ACC112 (cell line): Measurements from ENCODE around the gene CERS6.
A peak's percentile ranks its signal among the peaks of the same experiment; 100 is the strongest.

Experiments used
- H2AFZ ChIP-seq: fragments of 200-600 bp; sonication (generic); one replicate; pipeline ENCODE4 v1.6.0; 2017; ENCODE audit warnings: antibody characterized with exemption, low read length; ENCODE audit not compliant: unreplicated experiment
- H3K27ac ChIP-seq: fragments of 200-600 bp; sonication (generic); 2 replicates; pipeline ENCODE4 v1.5.1; 2014; ENCODE audit warnings: low read depth, mild to moderate bottlenecking, antibody characterized with exemption, low read length, moderate library complexity
- H3K27me3 ChIP-seq: fragments of 200-600 bp; sonication (generic); 2 replicates; pipeline ENCODE4 v1.6.1; 2014; ENCODE audit warnings: mild to moderate bottlenecking, antibody characterized with exemption, low read length, moderate library complexity, mixed read lengths; ENCODE audit not compliant: insufficient read depth
- H3K36me3 ChIP-seq: fragments of 200-600 bp; sonication (generic); 2 replicates; pipeline ENCODE4 v1.6.1; 2016; ENCODE audit warnings: mild to moderate bottlenecking, antibody characterized with exemption, low read length, moderate library complexity, mixed read lengths; ENCODE audit not compliant: insufficient read depth
- H3K4me1 ChIP-seq: fragments of 200-600 bp; sonication (generic); one replicate; pipeline ENCODE4 v1.6.1; 2016; ENCODE audit warnings: low read length, mixed read lengths; ENCODE audit not compliant: insufficient read depth, unreplicated experiment, control insufficient read depth
- H3K4me3 ChIP-seq: fragments of 200-600 bp; sonication (generic); 2 replicates; pipeline ENCODE4 v1.5.1; 2014; ENCODE audit warnings: mild to moderate bottlenecking, low read depth, low read length
- H3K79me2 ChIP-seq: fragments of 200-600 bp; sonication (generic); one replicate; pipeline ENCODE4 v1.6.0; 2016; ENCODE audit warnings: low read length; ENCODE audit not compliant: control insufficient read depth, unreplicated experiment, insufficient read depth

The CERS6 gene

DNA sequence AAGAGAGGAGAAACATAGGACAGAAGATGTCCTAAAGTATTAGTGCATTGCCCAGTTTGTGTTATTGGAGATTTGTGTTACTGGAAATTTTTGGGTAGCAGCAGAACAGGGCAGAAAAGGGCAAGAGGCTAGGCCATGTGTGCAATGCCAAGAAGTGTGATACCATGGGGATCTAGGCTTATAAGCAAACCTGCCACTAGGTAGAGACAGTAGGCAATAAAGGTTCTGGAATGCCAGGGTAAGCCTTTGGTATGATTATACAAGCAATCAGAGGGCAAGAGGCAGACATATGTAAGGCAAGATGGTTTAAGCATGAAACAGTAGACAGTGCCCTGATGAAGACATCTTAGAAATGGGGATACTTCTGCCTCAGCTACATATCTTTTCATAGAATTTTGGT lies 12.3 kb upstream of the CERS6 start:
- Histone ChIP-seq H3K36me3 (no peaks in the 10 kb centered on the region), H3K27ac (no peak overlapping the region), H3K4me3 (no peak overlapping the region), H2AFZ (no peak overlapping the region), H3K79me2 (no peaks in the 10 kb centered on the region), H3K4me1 (peaks cover 7% of the 10 kb centered on the region), H3K27me3 (no peaks in the 10 kb centered on the region)

DNA sequence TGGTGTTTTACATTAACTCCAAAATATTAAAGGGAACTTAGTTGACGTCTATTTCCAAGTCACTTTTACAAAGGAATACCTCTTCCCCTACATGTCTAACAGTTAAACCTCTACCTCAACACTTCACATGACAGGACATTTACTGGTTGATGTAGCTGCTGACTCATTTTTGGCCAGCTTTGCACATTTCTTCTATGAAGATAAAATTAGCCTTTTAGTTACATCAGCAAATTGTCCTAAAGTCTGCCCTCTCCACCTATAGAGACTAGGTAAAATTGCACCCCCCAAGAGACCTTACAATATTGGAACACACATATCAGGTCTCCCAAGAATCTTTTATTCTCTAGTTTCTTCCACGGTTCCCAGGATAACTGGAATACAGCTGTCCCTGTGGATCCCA lies 10.1 kb upstream of the CERS6 start:
- no peak overlapping the region for H3K27ac ChIP-seq
- no peaks in the 10 kb centered on the region for H3K36me3 ChIP-seq
- H3K79me2 ChIP-seq: no peaks in the 10 kb centered on the region
- H3K27me3 ChIP-seq: no peaks in the 10 kb centered on the region
- H2AFZ ChIP-seq: no peak overlapping the region
- no peaks in the 10 kb centered on the region for H3K4me1 ChIP-seq
- H3K4me3 ChIP-seq: no peak overlapping the region

DNA sequence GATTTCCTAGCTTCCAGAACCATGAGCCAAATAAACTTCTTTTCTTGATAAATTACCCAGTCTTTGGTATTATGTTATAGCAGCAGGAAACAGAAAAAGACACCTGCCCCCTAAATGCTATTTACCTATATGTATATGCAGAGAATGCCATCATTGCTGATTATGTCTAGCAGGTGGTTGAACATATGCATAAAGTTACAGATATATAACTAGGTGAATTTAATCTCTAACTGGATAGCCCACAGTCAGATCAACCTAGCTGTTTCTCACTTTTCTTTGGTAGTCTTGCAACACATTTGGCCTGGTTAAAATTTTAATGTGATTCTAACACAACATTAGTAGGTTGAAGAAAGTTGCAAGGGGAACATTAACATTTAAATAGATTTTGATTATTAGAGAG lies 7.1 kb upstream of the CERS6 start:
- H3K27ac ChIP-seq: no peak overlapping the region
- no peak overlapping the region for H3K4me3 ChIP-seq
- H2AFZ ChIP-seq: no peak overlapping the region
- H3K79me2 ChIP-seq: no peaks in the 10 kb centered on the region
- no peaks in the 10 kb centered on the region for H3K4me1 ChIP-seq
- no peaks in the 10 kb centered on the region for H3K36me3 ChIP-seq
- no peaks in the 10 kb centered on the region for H3K27me3 ChIP-seq

DNA sequence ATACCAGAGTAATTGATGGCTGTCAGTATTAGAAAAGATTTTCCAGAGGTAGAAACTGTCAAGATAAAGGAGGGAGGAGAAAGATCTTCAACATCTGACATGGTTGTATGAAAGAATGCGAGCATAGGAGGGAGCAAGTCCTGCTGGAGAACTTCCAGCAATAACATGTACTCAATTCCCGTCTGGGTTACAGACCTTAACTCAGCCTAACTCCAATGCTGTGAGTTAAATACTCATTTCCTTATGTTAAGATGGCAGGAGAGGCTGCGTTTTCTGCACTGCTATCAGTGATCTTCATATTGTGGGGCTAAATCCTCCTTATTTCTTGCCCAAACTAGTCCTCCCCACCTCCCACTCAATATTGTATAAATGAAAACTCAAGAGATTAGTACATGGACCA lies 6.7 kb upstream of the CERS6 start:
- Histone ChIP-seq H3K36me3 (no peaks in the 10 kb centered on the region), H3K4me3 (no peak overlapping the region), H2AFZ (no peak overlapping the region), H3K79me2 (no peaks in the 10 kb centered on the region), H3K27ac (no peak overlapping the region), H3K27me3 (no peaks in the 10 kb centered on the region), H3K4me1 (no peaks in the 10 kb centered on the region)

DNA sequence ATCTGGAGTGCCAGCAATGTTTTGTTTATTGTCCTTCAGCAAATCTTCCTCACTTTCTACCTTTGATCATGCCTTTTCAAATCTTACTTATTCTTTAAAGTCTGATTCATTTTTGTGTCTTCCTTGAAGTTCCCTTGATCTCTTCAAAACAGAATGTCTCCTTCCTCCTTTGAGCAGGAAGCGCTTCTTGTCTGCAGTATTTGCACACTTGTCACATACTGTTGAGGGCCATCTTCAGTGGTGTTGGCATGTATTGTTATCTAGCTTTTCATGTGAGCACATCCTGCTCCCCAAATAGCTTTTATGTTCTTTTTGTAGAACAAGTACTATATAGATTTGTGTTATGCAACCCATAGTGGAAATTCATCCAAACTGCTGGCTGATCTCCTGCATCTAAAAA lies 5.9 kb upstream of the CERS6 start:
- Histone ChIP-seq H3K36me3 (no peaks in the 10 kb centered on the region), H3K4me3 (no peak overlapping the region), H3K27me3 (no peaks in the 10 kb centered on the region), H3K27ac (no peak overlapping the region), H3K79me2 (no peaks in the 10 kb centered on the region), H2AFZ (no peak overlapping the region), H3K4me1 (peaks cover 5% of the 10 kb centered on the region)

DNA sequence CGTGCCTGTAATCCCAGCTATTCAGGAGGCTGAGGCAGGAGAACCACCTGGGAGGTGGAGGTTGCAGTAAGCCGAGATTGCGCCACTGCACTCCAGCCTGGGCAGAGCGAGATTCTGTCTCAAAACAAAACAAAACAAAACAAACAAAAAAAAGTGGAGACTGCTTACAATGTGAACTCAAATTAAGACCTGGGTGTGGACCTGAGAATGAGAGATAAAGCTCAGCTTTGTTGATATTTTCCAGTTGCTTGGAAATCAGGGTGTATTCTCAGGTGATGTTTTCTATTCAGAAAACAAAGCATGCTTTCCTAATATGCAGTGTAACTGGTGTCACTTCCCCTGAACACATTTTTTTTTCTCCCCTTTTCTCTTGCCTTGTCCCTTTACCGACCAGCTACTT lies 5.3 kb upstream of the CERS6 start:
- Histone ChIP-seq H3K4me3 (no peak overlapping the region), H3K27me3 (no peaks in the 10 kb centered on the region), H3K27ac (no peak overlapping the region), H3K79me2 (no peaks in the 10 kb centered on the region), H3K36me3 (no peaks in the 10 kb centered on the region), H2AFZ (no peak overlapping the region), H3K4me1 (peaks cover 8% of the 10 kb centered on the region)

DNA sequence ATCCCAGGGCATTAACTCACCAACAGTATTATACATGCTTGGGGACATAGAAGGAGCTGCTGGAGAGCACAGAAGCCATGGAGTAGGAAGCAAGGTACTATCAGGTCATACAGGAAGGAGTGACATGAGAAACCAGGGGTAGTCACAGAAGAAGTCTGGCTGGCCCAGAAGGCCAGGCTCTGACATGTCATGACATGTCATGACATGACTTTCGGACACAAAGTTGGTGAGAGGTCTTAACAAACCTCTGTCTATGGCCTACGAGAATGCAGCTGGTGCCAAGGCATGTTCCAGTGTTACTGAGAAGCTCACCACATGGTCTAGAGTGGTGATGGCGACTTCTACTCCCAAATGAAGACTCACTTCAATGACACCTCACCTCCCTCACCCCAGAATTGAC lies 3.3 kb upstream of the CERS6 start:
- Histone ChIP-seq H3K4me1 (peaks cover 11% of the 10 kb centered on the region), H3K36me3 (no peaks in the 10 kb centered on the region), H3K4me3 (no peak overlapping the region), H3K27me3 (no peaks in the 10 kb centered on the region), H3K27ac (no peak overlapping the region), H3K79me2 (peaks cover 16% of the 10 kb centered on the region), H2AFZ (no peak overlapping the region)

DNA sequence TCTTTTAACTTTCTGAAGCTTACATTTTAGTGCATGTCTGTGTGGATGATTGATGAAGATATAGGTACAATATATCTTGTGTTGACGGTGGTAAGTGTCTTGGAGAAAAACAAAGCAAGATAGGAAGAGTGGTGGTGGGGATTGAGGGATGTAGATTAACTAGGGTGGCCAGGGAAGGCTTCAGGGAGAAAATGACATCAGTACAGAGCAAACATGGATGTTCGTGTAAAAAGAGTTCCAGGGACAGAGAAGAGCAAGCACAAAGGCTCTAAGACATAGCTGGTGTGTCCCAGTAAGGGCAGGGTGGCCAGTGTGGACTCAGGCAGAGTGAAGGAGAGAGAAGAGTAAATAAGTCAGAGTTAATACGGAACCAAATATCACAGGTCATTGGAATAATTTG lies 2.7 kb upstream of the CERS6 start:
- Histone ChIP-seq H2AFZ (no peak overlapping the region), H3K27me3 (no peaks in the 10 kb centered on the region), H3K36me3 (no peaks in the 10 kb centered on the region), H3K4me1 (peaks cover 18% of the 10 kb centered on the region), H3K27ac (no peak overlapping the region), H3K4me3 (no peak overlapping the region), H3K79me2 (peaks cover 21% of the 10 kb centered on the region)

DNA sequence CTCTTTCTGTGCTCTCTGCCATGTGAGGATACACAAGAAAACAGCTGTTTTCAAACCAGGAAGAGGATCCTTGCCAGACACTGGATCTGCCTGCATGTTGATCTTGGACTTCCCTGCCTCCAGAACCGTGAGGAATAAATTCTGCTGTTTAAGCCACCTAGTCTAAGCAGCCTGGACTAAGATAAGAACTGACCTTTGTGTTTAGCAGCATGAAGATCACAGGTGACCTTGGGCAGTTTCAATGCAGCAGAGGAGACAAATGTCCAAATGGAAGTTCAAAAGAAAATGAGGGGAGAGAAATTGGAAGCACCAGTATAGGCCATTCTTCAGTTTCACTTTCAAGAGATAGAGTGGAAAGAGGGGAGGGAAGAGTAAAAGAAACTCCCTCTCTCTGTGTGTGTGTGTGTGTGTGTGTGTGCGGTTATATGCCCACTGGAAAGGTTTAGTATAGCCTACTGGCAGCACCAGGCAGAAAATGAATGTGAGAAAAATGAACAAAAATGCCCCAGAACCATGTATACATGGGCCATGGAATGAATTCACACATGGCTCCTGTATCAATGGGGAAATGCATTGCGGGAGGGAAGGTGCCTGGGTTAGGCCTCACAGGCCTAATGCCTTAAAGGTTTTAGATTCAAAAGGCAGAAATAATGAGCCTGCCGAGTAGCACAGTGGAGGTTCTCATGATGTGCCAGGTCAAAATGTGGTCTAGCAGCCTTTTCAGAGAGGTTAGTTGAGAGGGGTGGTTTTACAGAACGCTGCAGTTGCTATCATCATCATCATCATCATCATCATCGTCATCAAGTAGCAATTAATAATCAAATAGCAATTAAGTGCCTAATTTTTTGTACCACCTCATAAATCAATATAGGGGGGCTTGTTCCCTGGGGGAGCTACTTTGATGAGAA lies 1.1 kb upstream of the CERS6 start:
- H3K27ac ChIP-seq: no peak overlapping the region
- peak overlapping the region; percentile 98 for H3K4me3 ChIP-seq
- no peaks in the 10 kb centered on the region for H3K27me3 ChIP-seq
- no peaks in the 10 kb centered on the region for H3K36me3 ChIP-seq
- H2AFZ ChIP-seq: peak overlapping the region; percentile 75
- peaks cover 20% of the 10 kb centered on the region for H3K4me1 ChIP-seq
- peaks cover 36% of the 10 kb centered on the region for H3K79me2 ChIP-seq

DNA sequence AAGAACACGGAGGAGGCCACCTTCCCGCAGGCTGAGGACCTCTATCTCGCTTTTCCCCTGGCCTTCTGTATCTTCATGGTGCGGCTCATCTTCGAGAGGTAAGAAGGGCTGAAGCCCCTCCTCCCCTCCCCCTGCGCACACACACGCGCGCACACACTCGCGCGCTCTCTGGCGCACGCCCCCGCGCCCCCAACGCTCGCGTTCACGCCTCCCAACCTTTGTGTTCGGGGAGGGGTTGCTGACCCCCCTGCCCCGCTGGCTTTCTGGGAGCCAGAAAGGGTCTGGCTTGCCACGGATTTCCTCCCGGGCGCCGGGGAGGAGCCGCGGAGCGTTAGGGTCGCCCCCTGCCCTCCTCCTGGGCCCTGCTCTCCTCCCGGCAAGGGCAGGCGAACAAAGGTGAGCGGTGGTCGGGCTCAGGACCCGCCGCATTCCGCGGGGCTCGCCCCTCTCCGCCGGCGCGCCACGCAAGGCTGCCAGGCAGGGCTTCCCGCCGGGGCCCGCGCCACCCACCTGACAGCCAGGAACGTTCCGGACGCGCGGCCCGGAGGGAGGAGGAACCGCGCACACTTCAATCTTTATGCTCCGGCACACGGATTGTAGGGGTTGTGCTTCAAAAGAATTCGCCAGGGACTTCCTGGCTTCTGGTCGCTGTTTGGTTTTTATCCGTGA lies 583 bp downstream of the CERS6 start:
- peaks cover 20% of the 10 kb centered on the region for H3K4me1 ChIP-seq
- H3K36me3 ChIP-seq: no peaks in the 10 kb centered on the region
- H2AFZ ChIP-seq: peak overlapping the region; percentile 88
- peaks cover 53% of the 10 kb centered on the region for H3K79me2 ChIP-seq
- H3K27ac ChIP-seq: peak overlapping the region; percentile 34; the same call in 1 of the 2 replicates
- peak overlapping the region; percentile 98 for H3K4me3 ChIP-seq
- H3K27me3 ChIP-seq: no peaks in the 10 kb centered on the region
